GM12873 (cell line): ENCODE data around the gene GGNBP2.

Experiments used
- TF ChIP-seq, protein P1 (sequence below): IDR thresholded peaks from 2 replicates; pipeline ENCODE4 v1.5.1; 2012; ENCODE audit warnings: low read depth, mild to moderate bottlenecking, moderate library complexity, low read length, control low read depth; ENCODE audit not compliant: insufficient read depth; ENCODE audit errors: missing control alignments

GGNBP2 gene

DNA sequence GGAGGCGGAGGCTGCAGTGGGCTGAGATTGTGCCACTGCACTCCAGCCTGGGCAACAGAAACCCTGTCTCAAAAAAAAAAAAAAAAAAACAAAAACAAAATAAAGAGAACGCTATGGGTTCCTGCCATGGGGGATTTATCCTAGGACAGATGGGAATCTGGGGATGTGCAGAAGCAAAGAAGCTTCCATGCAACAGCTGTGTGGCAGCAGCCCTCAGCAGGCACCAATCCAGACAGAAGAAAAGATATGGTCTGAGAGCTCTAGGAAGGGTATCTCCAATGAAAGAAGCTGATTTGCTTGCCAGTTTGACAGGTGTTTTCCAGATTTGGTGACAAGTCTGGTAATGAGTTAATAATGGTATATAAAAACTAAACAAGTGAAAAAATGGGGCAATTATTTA is 21.6 kb upstream of the GGNBP2 start:
- TF ChIP-seq, protein P1, sequence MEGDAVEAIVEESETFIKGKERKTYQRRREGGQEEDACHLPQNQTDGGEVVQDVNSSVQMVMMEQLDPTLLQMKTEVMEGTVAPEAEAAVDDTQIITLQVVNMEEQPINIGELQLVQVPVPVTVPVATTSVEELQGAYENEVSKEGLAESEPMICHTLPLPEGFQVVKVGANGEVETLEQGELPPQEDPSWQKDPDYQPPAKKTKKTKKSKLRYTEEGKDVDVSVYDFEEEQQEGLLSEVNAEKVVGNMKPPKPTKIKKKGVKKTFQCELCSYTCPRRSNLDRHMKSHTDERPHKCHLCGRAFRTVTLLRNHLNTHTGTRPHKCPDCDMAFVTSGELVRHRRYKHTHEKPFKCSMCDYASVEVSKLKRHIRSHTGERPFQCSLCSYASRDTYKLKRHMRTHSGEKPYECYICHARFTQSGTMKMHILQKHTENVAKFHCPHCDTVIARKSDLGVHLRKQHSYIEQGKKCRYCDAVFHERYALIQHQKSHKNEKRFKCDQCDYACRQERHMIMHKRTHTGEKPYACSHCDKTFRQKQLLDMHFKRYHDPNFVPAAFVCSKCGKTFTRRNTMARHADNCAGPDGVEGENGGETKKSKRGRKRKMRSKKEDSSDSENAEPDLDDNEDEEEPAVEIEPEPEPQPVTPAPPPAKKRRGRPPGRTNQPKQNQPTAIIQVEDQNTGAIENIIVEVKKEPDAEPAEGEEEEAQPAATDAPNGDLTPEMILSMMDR, result no peak

DNA sequence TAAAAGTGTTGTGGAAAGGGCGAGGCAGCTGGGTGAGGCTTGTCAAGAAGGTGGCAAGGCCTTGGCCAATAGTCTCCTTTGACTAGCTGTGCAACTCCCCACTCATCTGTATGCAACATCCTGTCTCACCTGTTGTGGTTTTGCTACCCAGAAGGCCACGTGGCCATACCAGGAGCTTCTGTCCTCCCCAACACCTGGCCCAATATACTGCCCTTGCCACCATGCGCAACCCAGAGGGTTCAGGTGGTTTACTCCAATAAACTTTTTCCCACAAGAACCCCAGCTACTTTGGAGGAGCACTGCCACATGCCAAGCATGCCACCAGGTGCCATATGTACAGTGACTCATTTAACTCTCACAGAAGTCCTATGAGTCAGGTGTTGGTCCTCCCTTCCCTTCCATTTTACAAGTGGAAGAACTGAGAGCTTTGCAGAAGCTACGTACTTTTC is 20.3 kb upstream of the GGNBP2 start:
- TF ChIP-seq, protein P1, result no peak

DNA sequence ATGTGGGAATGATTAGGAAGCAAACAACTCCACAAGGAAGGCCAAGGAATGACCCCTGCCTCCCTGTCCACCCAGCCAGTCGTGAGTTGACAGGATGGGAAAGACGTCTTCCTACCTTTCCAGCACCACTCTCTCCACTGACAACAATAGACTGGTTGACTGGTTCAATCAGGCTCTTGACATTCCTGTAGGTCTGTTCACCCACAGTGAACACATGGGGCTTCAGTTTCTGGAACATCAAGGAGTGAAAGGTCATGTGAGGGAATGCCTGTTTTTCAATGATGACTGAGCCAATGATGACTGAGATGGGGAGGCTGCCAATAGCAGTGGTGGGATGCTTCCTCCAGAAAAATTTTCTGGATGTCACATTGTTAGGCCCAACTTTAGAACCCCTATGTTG is 19.6 kb upstream of the GGNBP2 start:
- TF ChIP-seq, protein P1, result no peak

DNA sequence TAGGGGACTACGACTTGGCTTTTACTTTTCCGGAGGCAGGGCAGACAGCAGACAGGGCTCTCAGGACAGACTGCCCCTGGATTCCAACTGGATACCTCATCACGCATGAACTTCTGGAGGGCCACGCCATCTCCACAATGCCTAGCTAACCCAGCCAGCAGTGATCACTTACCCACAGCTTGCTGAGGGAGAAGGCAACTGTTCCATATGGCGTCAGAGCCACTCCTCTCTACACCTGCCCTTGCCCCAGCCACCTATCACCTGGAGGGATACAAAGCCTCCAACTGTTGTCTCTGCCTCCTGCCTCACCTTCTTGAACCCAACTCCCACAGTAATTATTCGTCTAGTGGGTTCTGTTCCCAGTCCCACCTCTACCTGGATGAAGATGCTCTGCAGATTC is 18.8 kb upstream of the GGNBP2 start:
- TF ChIP-seq, protein P1, result no peak

DNA sequence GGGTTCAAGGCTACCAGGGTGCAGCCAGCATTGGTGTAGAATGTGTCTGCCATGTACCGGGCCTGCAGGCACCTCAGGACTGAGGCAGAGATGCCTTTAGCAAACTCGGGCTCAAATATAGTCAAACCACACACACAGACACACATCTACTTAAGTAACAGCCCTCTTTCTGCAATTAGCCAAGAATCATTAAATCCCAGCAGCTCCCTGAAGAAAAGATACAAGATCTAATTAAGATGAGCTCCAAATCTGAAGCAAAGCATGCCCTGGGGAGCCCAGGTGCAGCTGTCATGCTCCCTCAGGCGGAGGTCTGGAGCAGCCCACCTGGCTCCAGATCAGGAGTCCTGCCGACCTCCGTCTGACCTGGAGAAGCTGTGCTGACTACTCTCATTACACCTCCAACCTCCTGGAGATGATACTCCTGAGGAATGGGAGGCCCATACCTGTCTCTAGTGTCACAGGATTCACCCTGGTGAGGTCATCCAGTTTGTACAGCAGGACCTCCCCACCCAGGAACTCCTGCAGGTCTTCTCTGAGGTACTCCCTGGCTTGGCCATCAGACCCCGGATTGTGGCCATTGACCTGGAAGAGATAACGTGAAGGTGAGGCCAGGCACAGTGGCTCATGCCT is 17.0 kb upstream of the GGNBP2 start:
- TF ChIP-seq, protein P1, result no peak

DNA sequence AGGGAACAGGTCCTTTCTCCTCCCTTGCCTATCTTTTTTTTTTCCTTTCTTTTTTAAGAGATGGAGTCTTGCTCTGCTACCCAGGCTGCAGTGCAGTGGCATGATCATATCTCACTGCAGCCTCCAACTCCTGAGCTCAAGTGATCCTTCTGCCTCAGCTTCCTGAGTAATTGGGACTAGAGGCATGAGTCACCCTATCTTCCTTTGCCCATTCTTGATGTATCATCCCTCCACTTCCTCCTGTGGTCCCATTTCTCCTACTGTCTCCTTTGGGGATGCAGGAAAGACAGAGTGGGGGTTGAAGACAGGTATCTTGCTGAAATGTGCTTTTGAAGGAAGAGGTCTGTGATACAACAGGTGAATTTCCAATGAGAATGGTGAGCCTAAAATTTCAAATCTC is 15.6 kb upstream of the GGNBP2 start:
- TF ChIP-seq, protein P1, result no peak

DNA sequence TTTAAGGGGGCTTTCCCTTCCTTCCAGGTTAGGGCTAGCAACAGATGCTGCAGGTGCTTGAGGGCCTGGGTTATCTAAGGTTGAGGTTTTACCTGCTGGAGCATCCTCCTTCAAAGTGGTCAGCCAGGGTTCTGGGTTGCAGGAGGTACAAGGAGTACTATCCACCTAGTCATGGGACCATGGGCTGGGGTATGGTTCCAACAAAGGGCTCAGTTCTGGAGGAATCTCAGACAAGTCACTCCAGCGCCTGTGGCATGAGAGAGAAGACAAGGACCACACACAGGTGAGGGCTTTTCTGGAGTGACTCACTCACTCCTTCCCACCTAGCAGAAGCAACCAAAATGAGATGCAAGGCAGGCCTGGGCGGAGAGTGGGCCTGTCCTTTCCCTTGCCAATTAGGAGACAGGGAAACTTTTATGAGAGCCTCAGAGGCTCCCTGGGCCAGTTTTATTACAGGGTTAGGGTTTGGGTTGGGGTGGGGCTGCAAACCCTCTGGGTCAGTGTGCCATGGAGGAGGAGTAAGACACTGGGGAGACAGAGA is 12.2 kb upstream of the GGNBP2 start:
- TF ChIP-seq, protein P1, result no peak
